Stimulated activated naive CD4-positive, alpha-beta T cell treated with Interleukin-2 at 50 U/mL for 16 hours (primary cell): Measurements from ENCODE around the gene LSM11.
A peak's percentile ranks its signal among the peaks of the same experiment; 100 is the strongest.

Experiments
- DNase-seq: peaks from one replicate; lab custom pipeline; 2025; lab: John Stamatoyannopoulos, UW

The LSM11 gene

GRCh38 chr5:157772127-157772526 is 28.6 kb downstream of the LSM11 start:
- DNase-seq, result peak; percentile 3

- no peak for DNase-seq
Measured at GRCh38 chr5:157778121-157778805, 34.8 kb downstream of the LSM11 start.

DNA sequence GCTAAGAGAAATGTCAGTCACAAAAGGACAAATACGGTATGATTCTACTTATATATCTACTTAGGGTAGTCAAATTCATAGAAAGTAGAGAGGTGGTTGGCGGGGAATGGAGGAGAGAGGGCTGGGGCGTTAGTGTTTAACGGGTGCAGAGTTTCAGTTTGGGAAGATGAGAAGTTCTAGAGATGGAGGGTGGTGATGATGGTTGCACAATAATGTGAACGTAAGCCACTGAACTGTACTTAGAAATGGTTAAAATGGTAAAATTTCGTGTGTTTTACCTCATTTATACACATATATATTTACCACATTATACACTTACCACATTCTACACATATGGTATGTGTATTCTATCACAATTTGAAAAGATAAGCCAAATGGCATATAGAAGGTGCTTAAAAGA is 35.7 kb downstream of the LSM11 start:
- no peak for DNase-seq

GRCh38 chr5:157785801-157786200 is 42.3 kb downstream of the LSM11 start:
- DNase-seq, result no peak

DNA sequence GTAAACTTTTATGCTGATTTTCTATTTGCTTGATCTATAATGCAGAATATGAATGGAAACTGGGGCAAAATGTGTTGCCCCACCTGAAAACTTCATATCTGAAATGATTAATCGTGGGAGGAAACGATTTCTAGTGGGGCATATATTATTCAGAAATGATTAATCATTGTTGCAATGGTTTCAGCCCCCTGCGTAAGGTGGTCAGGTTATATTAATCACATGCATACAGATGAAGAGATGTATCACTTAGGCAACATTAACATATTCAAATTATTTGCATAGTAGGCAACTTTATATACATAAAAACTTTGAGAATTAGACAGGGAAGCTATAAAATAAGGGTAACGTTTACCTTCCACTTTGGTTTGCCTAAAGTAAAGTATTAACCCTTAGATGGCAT is 49.8 kb downstream of the LSM11 start:
- no peak for DNase-seq

- DNase-seq, result no peak
Measured at GRCh38 chr5:157799578-157799977, 56.1 kb downstream of the LSM11 start.

GRCh38 chr5:157800137-157800536 is 56.6 kb downstream of the LSM11 start:
- no peak for DNase-seq

- DNase-seq, result no peak
Measured at GRCh38 chr5:157802736-157803135, 59.2 kb downstream of the LSM11 start.

GRCh38 chr5:157808043-157808442 is 64.5 kb downstream of the LSM11 start:
- DNase-seq, result no peak
